ENCODE data around the gene PUS1. TPM values are rescaled to one million over a fixed set of nuclear protein-coding genes. Genes with fewer than 3 reads are reported as not detected.

Gene PUS1
- total RNA-seq, 1 experiment from 2014 or later = 103 TPM

DNA sequence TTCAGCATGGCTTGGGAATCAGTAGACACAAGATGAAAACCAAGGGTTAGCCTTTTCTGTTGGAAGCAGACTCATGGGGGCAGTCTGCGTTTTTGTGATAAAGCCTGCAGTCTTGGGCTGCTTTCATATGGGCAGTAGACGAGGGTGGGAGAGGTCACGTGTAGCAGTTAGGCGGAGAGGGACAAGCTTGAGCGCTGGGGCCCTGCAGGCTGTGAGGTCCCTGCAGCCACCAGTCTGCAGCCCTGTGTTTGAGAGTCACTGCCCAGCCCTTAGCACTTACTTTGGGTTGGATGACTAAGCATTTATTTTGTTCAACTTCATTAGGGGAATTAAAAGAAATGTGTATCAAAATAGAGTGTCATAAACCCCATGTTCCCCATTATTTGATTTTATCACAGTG, 57.8 kb downstream of the PUS1 start:
- H3K27me3 ChIP-seq (replicated peaks; ENCODE audit: insufficient read depth, low read depth, low read length, poor library complexity) = no peaks in the 10 kb centered on the region
- intact Hi-C loops (cut with micrococcal nuclease; ENCODE audit: unreplicated experiment) = loop anchor here (5.0 kb wide), 1 partner anchor 35 kb away; no protein-coding TSS in a partner anchor
- H3K9me3 ChIP-seq (ENCODE audit: low read depth, low read length, poor library complexity, severe bottlenecking) = no peaks in the 10 kb centered on the region
- H3K4me3 ChIP-seq (ENCODE audit: low read depth, low read length, poor library complexity, severe bottlenecking) = no peak overlapping the region
- POLR2A ChIA-PET (ENCODE audit: low non-redundant PET) = no interaction called here
- CTCF ChIA-PET = no interaction called here
- TF ChIP-seq EZH2 (IDR thresholded peaks at IDR 0.05; ENCODE audit: borderline replicate concordance, low read depth, low read length, poor library complexity, severe bottlenecking) = no peak
- TF ChIP-seq, protein P1, sequence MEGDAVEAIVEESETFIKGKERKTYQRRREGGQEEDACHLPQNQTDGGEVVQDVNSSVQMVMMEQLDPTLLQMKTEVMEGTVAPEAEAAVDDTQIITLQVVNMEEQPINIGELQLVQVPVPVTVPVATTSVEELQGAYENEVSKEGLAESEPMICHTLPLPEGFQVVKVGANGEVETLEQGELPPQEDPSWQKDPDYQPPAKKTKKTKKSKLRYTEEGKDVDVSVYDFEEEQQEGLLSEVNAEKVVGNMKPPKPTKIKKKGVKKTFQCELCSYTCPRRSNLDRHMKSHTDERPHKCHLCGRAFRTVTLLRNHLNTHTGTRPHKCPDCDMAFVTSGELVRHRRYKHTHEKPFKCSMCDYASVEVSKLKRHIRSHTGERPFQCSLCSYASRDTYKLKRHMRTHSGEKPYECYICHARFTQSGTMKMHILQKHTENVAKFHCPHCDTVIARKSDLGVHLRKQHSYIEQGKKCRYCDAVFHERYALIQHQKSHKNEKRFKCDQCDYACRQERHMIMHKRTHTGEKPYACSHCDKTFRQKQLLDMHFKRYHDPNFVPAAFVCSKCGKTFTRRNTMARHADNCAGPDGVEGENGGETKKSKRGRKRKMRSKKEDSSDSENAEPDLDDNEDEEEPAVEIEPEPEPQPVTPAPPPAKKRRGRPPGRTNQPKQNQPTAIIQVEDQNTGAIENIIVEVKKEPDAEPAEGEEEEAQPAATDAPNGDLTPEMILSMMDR (conservative IDR thresholded peaks at IDR 0.05; ENCODE audit: low read depth, low read length) = no peak
- BruUV-seq (replicated peaks) = no TSS peak
- peaks cover 39% of the 10 kb centered on the region for H3K36me3 ChIP-seq (ENCODE audit: insufficient read depth, low read length, poor library complexity, severe bottlenecking)
- peak; percentile 6 for DNase-seq (ENCODE audit: low spot score)
- peaks cover 54% of the 10 kb centered on the region for H3K4me1 ChIP-seq (ENCODE audit: insufficient read depth, low read length, poor library complexity, severe bottlenecking)
- peak overlapping the region; percentile 64 for H3K27ac ChIP-seq (ENCODE audit: low read depth, low read length, poor library complexity, severe bottlenecking)

DNA sequence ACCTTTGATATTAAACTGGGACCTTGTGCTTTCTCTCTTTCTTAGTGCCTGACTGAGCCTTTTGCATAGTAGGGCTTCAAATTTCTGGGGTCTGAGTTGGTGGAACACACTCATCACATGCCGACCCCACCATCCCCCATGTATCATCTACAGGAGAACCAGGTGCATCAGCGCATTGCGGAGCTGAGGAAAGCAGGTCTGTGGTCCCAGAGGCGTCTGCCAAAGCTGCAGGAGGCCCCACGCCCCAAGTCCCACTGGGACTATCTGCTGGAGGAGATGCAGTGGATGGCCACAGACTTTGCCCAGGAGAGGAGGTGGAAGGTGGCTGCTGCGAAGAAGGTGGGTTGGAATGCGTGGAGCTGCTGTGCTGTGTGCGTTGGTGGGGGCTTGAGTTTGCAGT, 58.5 kb downstream of the PUS1 start:
- Histone ChIP-seq H3K4me3 (ENCODE audit: low read depth, low read length, poor library complexity, severe bottlenecking) (no peak overlapping the region), H3K27ac (ENCODE audit: low read depth, low read length, poor library complexity, severe bottlenecking) (peak overlapping the region; percentile 64), H3K4me1 (ENCODE audit: insufficient read depth, low read length, poor library complexity, severe bottlenecking) (peaks cover 56% of the 10 kb centered on the region), H3K36me3 (ENCODE audit: insufficient read depth, low read length, poor library complexity, severe bottlenecking) (peaks cover 39% of the 10 kb centered on the region), H3K9me3 (ENCODE audit: low read depth, low read length, poor library complexity, severe bottlenecking) (no peaks in the 10 kb centered on the region), H3K27me3 (replicated peaks; ENCODE audit: insufficient read depth, low read depth, low read length, poor library complexity) (no peaks in the 10 kb centered on the region)
- BruUV-seq (replicated peaks) = no TSS peak
- no peak for TF ChIP-seq EZH2 (IDR thresholded peaks at IDR 0.05; ENCODE audit: borderline replicate concordance, low read depth, low read length, poor library complexity, severe bottlenecking)
- TF ChIP-seq, protein P1 (conservative IDR thresholded peaks at IDR 0.05; ENCODE audit: low read depth, low read length) = no peak
- no peak for DNase-seq (ENCODE audit: low spot score)
- intact Hi-C loops (cut with micrococcal nuclease; ENCODE audit: unreplicated experiment) = loop anchor here (5.0 kb wide), 1 partner anchor 35 kb away; no protein-coding TSS in a partner anchor
- ChIA-PET POLR2A (ENCODE audit: low non-redundant PET) (no interaction called here), CTCF (no interaction called here)

DNA sequence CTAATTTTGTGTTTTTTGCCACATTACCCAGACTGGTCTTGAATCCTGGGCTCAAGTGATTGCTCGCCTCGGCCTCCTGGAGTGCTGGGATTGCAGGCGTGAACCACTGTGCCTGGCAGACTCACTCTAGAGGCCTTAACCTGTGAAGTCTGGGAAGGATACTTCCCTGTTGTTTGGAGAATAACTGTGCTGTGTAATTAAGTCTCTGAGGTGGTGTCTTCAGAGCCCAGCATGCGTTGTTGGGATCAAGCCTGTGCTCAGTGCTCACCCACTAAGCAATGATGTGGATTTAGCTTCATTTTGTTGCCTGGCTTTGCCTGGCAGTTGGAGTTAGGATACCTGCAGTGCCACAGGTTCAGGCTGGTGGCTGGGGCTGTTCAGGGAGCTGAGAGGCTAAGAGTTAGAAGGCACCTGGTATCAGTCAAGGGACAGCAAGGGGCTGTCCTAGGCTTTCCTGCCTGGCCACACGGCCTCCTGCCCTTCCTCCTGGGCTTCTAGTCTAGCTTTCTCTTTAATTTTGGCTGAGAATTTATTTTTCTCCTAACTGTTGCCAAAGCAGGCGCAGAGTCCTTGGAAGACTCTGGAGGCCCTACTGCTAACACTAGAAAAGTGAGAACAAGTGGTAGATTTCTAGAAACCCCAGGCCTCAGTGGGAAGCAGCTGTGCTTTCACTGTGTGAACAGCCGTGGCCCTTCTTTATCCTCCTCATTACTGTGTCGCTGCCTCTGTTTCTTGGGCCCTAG, 59.1 kb downstream of the PUS1 start:
- peaks cover 56% of the 10 kb centered on the region for H3K4me1 ChIP-seq (ENCODE audit: insufficient read depth, low read length, poor library complexity, severe bottlenecking)
- intact Hi-C loops (cut with micrococcal nuclease; ENCODE audit: unreplicated experiment) = loop anchor here (5.0 kb wide), 1 partner anchor 36 kb away; no protein-coding TSS in a partner anchor
- POLR2A ChIA-PET (ENCODE audit: low non-redundant PET) = no interaction called here
- H3K9me3 ChIP-seq (ENCODE audit: low read depth, low read length, poor library complexity, severe bottlenecking) = no peaks in the 10 kb centered on the region
- CTCF ChIA-PET = no interaction called here
- H3K36me3 ChIP-seq (ENCODE audit: insufficient read depth, low read length, poor library complexity, severe bottlenecking) = peaks cover 46% of the 10 kb centered on the region
- BruUV-seq (replicated peaks) = no TSS peak
- TF ChIP-seq, protein P1 (conservative IDR thresholded peaks at IDR 0.05; ENCODE audit: low read depth, low read length) = no peak
- TF ChIP-seq EZH2 (IDR thresholded peaks at IDR 0.05; ENCODE audit: borderline replicate concordance, low read depth, low read length, poor library complexity, severe bottlenecking) = no peak
- no peak for DNase-seq (ENCODE audit: low spot score)
- no peaks in the 10 kb centered on the region for H3K27me3 ChIP-seq (replicated peaks; ENCODE audit: insufficient read depth, low read depth, low read length, poor library complexity)
- no peak overlapping the region for H3K4me3 ChIP-seq (ENCODE audit: low read depth, low read length, poor library complexity, severe bottlenecking)
- peak overlapping the region; percentile 82 for H3K27ac ChIP-seq (ENCODE audit: low read depth, low read length, poor library complexity, severe bottlenecking)

Measured in A673 (cell line).